ENCODE measurements around the gene ROR1.

GRCh38 chr1:64097859-64098258, 324.0 kb downstream of the ROR1 start:
- TF ChIP-seq, protein P1, sequence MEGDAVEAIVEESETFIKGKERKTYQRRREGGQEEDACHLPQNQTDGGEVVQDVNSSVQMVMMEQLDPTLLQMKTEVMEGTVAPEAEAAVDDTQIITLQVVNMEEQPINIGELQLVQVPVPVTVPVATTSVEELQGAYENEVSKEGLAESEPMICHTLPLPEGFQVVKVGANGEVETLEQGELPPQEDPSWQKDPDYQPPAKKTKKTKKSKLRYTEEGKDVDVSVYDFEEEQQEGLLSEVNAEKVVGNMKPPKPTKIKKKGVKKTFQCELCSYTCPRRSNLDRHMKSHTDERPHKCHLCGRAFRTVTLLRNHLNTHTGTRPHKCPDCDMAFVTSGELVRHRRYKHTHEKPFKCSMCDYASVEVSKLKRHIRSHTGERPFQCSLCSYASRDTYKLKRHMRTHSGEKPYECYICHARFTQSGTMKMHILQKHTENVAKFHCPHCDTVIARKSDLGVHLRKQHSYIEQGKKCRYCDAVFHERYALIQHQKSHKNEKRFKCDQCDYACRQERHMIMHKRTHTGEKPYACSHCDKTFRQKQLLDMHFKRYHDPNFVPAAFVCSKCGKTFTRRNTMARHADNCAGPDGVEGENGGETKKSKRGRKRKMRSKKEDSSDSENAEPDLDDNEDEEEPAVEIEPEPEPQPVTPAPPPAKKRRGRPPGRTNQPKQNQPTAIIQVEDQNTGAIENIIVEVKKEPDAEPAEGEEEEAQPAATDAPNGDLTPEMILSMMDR (conservative IDR thresholded peaks at IDR 0.05 in 1 of 2, IDR thresholded peaks at IDR 0.05 in 1 of 2; ENCODE audit: low read depth in 1 of 2, low read length in 2 of 2), result no peak
- no peak for TF ChIP-seq EZH2 (IDR thresholded peaks at IDR 0.05; ENCODE audit: low read length, missing control alignments)
